ENCODE results near the gene ELOVL6. TPM values are rescaled to one million over a fixed set of nuclear protein-coding genes. Genes with fewer than 3 reads are reported as not detected.
A peak's percentile ranks its signal among the peaks of the same experiment; 100 is the strongest.

The ELOVL6 gene
- total RNA-seq, 1 experiment from 2014 or later: 38.7 TPM

DNA sequence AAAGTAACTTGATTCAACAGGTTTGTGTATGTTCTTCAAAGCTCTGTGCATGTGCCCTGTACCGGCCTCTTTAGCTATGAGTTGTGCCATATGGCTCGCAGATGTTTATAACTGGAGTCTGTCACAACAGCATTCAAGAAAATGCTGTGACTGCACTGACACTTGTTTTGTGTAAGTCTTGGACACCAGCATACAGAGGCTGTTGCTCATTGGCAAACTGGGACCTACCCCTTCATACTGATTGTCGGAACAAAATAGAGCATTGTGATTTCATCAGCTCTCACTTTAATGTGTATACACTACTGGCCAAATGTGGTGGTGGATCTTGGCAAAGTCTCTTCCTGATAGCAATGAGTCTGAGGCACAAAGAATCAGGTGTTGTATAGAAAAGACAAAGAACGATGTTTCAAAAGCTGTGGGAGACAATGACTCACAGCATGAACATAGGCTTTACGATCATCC is 151.8 kb downstream of the ELOVL6 start:
- Histone ChIP-seq H3K4me3 (replicated peaks in 1 of 2; ENCODE audit: low read depth in 1 of 2, low read length in 2 of 2) (no peak overlapping the region), H3K4me2 (ENCODE audit: low read length) (no peak overlapping the region), H3K36me3 (ENCODE audit: control insufficient read depth in 1 of 2, insufficient read depth in 2 of 2, low read length in 2 of 2) (no peaks in the 10 kb centered on the region), H3K79me2 (ENCODE audit: insufficient read depth, low read length) (no peaks in the 10 kb centered on the region), H2AFZ (ENCODE audit: low read depth, low read length, poor library complexity, severe bottlenecking) (no peak overlapping the region), H3K4me1 (ENCODE audit: control insufficient read depth in 1 of 2, insufficient read depth in 2 of 2, low read length in 2 of 2) (no peaks in the 10 kb centered on the region), H4K20me1 (ENCODE audit: insufficient read depth) (no peaks in the 10 kb centered on the region), H3K27me3 (ENCODE audit: insufficient read depth, low read length) (no peaks in the 10 kb centered on the region), H3K27ac (ENCODE audit: low read depth, low read length) (no peak overlapping the region), H3K9me2 (ENCODE audit: insufficient read depth) (no peaks in the 10 kb centered on the region), H3K9ac (ENCODE audit: low read length) (no peak overlapping the region), H3K9me3 (ENCODE audit: control insufficient read depth in 1 of 2, insufficient read depth in 1 of 2, low read depth in 1 of 2, low read length in 2 of 2) (no peaks in the 10 kb centered on the region)
- DNase-seq (ENCODE audit: low read depth, low spot score) (peak; percentile 10), ATAC-seq (no peak)
- RAD21 ChIA-PET (ENCODE audit: low non-redundant PET in 1 of 2, low total read pairs in 2 of 2, uncharacterized antibody in 2 of 2, unreplicated experiment in 2 of 2): no interaction called here
- no TSS peak for BruUV-seq (replicated peaks)
- CTCF ChIA-PET: no interaction called here
- intact Hi-C loops (cut with micrococcal nuclease): no loop called here
- TF ChIP-seq ATF3 (IDR thresholded peaks at IDR 0.05) (no peak), TCF7L2 (IDR thresholded peaks at IDR 0.05; ENCODE audit: borderline replicate concordance, extremely low read depth, insufficient read depth, insufficient read length) (no peak), POLR2AphosphoS5 (IDR thresholded peaks at IDR 0.05; ENCODE audit: low read depth, low read length) (no peak), CTCF (IDR thresholded peaks at IDR 0.05 in 2 of 3, conservative IDR thresholded peaks at IDR 0.05 in 1 of 3; ENCODE audit: borderline replicate concordance in 1 of 3, insufficient read depth in 1 of 3, low read depth in 2 of 3, low read length in 2 of 3) (no peak), CBX3 (IDR thresholded peaks at IDR 0.05; ENCODE audit: low read depth) (no peak), ZBTB33 (IDR thresholded peaks at IDR 0.05; ENCODE audit: extremely low read depth, insufficient replicate concordance, low read length) (no peak), CEBPB (IDR thresholded peaks at IDR 0.05; ENCODE audit: low read depth) (no peak), EZH2phosphoT487 (IDR thresholded peaks at IDR 0.05; ENCODE audit: borderline replicate concordance) (no peak), ELF1 (IDR thresholded peaks at IDR 0.05; ENCODE audit: borderline replicate concordance, low read depth) (no peak)
- TF ChIP-seq, protein P1, sequence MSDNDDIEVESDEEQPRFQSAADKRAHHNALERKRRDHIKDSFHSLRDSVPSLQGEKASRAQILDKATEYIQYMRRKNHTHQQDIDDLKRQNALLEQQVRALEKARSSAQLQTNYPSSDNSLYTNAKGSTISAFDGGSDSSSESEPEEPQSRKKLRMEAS (IDR thresholded peaks at IDR 0.05): no peak
- POLR2A ChIA-PET: no interaction called here
